Activated T-helper 1 cell treated with Interleukin-2 at 50 U/mL for 16 hours (primary cell): ENCODE data around the gene GSK3A.

Source experiments
- DNase-seq: peaks from one replicate; pipeline ENCODE4 v3.0.0-alpha.2; 2020; ENCODE audit warnings: low read depth

Gene GSK3A

GRCh38 chr19:42226886-42227285 is 15.5 kb downstream of the GSK3A start:
- DNase-seq: no peak

DNA sequence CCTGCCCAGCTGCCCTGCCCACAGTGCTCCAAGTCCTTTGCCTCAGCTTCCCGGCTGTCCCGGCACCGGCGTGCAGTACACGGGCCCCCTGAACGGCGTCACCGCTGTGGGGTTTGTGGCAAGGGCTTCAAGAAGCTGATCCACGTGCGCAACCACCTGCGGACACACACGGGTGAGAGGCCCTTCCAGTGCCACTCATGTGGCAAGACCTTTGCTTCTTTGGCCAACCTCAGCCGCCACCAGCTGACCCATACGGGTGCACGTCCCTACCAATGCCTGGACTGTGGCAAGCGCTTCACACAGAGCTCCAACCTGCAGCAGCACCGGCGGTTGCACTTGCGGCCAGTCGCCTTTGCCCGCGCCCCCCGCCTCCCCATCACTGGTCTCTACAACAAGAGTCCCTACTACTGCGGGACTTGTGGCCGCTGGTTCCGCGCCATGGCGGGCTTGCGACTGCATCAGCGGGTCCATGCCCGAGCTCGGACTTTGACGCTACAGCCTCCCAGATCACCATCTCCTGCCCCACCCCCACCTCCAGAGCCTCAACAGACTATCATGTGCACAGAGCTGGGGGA is 16.6 kb downstream of the GSK3A start:
- DNase-seq: no peak

DNA sequence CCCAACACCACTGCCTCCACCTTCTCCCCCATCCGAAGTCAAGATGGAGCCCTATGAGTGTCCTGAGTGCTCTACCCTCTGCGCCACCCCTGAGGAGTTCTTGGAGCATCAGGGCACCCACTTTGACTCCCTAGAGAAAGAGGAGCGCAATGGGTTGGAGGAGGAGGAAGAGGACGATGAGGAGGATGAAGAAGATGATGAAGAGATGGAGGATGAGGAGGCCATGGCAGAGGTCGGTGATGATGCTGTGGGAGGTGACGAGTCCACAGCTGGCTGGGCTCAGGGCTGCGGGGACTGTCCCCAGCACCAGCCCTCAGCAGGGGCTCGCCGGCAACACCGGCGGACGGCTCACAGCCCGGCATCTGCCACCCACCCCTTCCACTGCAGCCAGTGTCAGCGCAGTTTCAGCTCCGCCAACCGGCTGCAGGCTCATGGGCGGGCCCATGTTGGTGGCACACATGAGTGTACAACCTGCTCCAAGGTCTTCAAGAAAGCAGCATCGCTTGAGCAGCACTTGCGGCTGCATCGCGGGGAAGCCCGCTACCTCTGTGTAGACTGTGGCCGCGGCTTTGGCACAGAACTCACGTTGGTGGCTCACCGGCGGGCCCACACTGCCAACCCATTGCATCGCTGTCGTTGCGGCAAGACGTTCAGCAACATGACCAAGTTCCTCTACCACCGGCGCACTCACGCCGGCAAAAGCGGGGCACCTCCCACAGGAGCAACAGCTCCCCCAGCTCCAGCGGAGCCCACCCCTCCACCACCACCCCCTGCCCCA is 17.3 kb downstream of the GSK3A start:
- no peak for DNase-seq

DNA sequence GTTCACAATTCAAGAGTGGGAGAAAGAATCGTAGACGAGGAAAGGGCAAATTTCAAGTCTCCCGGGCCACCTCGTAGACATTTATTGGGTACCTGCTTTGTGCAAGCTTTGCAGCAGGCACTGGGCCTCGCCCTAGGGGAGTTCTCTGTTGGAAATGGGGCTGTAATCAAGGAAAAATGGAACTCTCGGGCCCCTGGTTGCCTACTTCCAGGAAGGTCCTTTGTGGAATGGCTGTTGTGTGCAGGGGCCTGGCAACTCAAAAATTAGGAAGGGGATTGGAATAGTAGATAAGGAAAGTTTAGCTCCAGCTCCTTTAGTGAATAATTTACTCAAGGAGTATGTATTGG is 21.7 kb downstream of the GSK3A start:
- no peak for DNase-seq

- peak; percentile 95 for DNase-seq
Observed at GRCh38 chr19:42219812-42220750, 22.3 kb downstream of the GSK3A start, which contains the start of gene ZNF526. Gene ZNF526 (plus strand): TSS chr19:42220312. CDS start chr19:42224404, 4,092 bp downstream.

DNA sequence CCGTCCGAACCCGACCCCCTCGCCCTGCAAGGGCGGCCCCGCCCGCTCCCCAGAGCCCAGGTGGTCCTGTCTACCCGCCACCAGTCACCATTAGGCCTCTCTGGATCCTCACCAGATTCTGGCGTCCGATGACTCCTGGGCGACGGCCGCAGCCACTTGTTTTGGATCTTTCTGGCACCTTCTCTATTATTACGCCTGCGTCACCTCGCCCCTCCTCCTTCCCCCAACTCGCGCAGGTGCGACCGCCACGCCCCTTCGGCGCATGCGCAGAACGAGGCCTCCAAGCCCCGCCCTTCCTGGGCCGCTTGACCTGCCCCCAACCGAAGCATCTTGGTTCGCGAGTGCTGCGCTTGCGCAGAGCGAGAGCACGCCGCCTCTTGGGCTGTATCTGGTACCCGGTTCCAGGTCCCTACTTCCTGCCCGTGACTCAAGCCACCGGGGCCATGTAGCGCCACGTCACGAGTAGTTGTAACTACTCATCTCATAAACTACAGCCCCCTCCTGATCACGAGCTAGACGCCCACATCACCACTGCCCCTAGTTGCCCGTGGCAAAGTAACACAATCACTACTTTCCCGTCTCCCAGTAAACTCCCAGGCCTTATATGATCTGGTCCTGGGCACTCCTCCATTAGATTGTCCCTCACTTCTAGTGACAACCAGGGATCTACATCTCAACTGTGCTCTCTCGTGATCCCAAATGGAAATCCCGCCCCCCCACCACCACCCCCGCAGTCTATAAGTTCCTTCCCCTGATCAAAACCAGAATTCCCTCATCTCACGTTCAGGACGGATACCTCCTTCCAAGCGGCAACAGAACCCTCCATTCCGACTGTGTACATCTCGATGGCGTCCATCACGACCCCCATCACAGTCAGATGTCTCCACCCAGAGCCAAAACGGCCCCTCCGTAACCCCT is 24.6 kb downstream of the GSK3A start, which contains the start of gene DEDD2:
TSS of gene DEDD2 (minus strand) at position 158 of the 918 bp plus-strand sequence. CDS start 670 bp downstream, outside the sequence.
- peak; percentile 100 for DNase-seq

DNA sequence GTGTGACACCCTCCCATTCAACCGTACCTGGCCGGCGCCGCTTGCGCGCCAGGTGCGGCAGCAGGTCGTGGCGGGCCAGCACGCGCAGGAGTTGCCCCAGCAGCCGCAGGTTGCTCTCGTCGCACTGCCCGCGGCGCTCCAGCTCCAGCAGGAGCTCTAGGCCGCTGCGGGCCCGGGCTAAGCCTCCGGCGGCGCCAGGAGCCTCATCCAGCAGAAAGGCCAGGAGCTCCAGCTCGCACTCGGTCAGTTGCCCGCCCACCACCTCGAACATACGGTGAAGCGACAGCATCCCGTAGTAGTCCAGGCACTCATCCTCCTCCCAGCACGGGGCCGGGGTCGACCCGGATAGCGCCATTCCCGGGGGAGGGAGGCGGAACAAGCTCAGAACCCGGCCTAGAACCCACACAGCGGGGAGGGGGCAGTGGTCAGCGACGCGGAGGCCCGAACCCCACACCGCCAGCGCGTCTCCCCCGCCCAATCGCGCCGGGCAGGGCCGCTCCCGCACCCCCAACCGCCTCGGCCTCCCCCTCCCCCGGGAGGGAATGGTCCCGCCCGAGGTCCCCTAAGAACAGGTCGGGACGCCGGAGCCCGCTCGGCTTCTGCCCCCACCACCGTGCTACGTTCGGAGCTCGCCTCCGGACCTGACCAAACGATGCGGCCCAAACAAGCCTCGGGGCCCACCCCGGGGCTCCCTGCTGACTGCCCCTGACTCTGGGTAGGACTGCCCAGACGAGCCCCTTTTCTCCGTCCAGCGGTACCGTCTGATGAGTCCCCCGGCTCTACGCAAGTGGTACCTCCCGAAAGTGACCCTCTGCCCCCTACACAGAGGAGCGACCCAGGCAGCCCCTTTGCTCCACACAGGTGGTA is 25.5 kb downstream of the GSK3A start:
- no peak for DNase-seq

GRCh38 chr19:42214810-42215485 is 27.5 kb downstream of the GSK3A start:
- DNase-seq: no peak

- DNase-seq: no peak
Observed at GRCh38 chr19:42212886-42213285, 29.5 kb downstream of the GSK3A start.

DNA sequence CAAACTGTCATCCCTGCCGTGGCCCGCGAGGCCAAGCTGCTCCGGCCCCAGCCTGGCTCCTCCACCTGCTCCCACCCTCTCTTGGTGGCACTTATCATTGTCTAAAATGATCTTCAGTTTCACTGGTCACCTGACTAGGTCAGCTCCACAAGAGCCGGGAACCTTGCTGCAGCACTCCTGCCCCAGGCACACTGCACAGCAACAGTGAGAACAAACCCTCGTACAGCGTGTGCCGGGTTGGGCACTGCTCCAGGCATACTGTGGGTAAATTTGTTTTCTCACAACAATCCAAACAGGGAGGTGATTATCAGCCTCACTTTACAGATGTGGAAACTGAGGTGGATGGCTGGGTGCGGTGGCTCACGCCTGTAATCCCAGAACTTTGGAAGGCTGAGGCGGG is 33.8 kb downstream of the GSK3A start:
- no peak for DNase-seq

GRCh38 chr19:42207767-42208271 is 34.6 kb downstream of the GSK3A start:
- DNase-seq: peak; percentile 13

DNA sequence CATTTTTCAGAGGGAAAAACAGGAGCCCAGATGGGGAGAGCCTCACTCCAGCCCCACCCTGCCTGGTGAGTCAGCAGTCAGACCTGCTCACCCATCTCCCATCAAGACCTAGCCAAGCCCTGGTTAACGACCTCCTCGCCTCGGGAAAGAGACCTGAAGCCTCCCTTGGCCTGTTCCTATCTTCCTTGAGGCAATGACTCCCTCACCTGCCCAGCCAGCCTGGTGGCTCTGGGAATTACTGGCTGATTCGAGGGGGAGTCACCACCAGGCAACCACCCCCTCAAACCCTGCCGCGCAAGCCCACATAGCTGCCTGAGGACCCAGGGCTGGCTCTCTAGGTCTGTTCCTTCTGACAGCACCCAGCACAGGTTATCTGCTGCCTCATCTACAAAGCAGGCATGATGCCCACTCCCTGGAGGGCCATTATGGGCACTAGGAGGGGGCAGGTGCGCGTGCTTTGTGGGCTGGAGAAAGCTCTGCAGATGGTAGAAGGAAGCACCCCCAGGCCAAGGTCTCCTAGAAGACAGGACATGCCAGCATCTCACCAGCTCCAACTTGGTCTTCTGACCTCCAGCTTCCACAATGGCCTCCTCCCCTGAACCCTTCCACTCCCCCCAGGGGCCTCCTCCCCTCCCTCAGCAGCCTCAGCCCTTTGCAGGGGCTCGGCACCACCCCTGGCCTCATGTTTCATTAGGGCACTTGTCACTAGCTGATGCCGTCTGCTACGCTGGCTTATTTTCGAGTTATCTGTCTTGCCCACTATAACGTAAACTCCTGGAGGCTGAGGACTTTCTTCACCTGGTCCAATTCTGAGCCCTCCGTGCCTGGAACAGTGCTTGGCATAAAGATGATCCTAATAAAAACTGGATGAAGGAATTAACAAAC is 35.3 kb downstream of the GSK3A start:
- DNase-seq: no peak

- DNase-seq: no peak
Observed at GRCh38 chr19:42204664-42205063, 37.7 kb downstream of the GSK3A start.

DNA sequence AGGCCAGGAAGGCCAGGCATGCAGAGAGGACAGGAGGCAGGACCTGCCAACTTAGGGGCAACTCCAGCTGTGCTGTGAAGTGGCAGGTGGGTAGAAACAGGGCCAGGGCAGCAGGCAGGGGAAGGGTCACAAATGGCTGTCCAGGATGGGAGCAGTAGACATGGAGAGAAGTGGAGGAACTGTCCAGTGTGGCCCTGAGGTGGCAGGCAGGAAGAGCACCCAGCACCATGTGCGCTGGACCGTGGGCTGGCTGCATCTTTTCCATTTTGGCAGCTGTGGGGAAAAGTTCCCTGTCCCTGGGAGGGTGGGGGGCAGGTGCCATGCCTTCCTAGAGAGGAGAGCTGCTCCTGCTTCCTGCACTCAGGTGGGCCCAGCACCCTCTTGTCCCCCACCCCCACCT is 38.7 kb downstream of the GSK3A start:
- DNase-seq: no peak

DNA sequence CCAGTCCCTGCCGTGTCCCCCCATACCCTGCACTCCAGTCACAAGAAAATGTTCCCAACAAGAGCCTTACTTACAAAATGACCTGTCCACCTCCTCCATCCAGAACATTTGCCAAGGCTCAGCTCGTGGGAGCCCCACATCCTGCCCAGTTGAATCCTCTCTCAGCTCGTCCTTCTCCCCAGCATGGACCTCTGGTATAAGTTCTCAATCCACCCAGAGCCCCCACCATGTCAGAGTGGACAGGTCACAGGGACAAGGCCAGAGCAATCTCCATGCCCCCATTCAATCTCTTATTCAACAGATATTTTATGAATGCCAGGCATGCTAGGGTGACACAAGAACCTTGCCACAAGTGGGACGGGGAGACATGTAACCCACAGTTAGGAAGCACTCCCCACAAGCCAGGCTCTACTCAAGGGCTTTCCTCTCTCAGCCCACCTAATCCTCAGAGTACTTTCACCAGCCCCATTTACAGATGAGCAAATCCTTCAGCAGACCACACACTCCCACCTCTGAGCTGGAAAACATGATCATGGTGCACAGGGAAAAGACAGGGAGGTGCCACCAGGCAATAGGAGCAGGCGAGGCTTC is 40.0 kb downstream of the GSK3A start:
- no peak for DNase-seq

GRCh38 chr19:42201489-42202289 is 40.7 kb downstream of the GSK3A start:
- no peak for DNase-seq

DNA sequence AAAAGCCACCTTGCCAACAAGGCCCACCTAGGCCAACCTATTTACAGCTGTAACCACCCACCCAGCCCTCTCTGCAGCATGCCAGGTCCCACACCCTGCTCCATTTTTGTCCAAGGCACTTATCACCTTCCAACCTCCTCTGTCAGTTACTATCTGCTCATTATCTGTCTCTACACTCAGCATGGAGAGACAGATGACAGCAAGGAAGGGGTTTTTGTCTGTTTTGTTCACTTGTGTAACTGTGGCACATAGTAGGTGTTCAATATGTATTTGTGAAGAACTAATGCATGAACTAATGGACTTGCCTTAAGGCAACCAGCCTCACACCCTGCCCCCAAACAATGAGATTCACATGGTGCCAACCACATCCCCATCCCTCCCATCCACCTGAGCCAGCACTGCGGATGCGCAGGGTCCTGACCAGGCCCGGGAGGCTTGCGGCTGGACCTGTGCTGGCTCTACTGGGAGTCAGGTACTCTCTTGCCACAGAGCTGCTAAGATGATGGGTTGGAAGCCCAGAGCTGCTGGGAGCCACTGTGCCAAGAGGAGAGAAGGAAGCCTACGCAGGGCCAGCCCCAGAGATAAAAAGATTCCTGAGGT is 42.2 kb downstream of the GSK3A start:
- no peak for DNase-seq
